ENCODE results near the gene THAP9.

DNA sequence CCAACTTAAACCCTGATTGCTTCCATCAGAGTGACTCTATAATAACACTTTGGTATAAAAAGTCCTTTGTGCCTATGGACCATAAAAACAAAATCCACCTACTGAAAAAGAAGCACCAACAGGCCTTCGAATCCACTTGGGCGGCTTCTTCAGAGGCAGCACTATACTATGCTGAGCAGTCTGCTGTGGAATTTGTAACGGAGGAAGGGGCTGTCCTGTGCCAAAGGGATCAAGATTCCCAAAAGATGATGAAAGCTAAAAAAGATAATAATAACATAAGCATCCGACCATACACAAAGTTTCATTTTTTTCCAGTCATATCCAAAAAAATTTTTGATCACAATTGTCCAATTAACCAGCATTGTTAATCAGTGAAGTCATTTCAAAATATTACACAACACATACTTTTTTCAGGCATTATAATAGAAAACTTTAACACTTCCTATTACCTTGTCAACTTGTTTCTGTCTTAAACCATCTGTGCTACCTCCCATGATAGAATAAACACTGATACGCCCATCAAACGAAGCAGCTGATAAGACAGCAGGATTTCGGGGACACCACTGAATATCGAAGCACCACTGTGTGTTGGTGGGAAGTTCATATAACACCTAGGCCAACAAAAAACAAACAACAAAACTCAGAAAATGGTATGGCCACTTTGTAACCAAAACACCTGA lies 33.7 kb upstream of the THAP9 start:
- TF ChIP-seq YY1 (IDR thresholded peaks at IDR 0.05; ENCODE audit: low read depth) (no peak), TCF12 (IDR thresholded peaks at IDR 0.05; ENCODE audit: low read depth) (no peak), EP300 (IDR thresholded peaks at IDR 0.05; ENCODE audit: borderline replicate concordance) (no peak), TAF1 (IDR thresholded peaks at IDR 0.05; ENCODE audit: low read depth) (no peak), TEAD4 (IDR thresholded peaks at IDR 0.05) (no peak), CREB1 (IDR thresholded peaks at IDR 0.05; ENCODE audit: low read depth) (no peak), CEBPB (IDR thresholded peaks at IDR 0.05) (no peak), RAD21 (IDR thresholded peaks at IDR 0.05; ENCODE audit: low read depth) (no peak), NFIC (IDR thresholded peaks at IDR 0.05) (no peak), ZBTB7A (IDR thresholded peaks at IDR 0.05; ENCODE audit: low read depth) (no peak)
- TF ChIP-seq, protein P1, sequence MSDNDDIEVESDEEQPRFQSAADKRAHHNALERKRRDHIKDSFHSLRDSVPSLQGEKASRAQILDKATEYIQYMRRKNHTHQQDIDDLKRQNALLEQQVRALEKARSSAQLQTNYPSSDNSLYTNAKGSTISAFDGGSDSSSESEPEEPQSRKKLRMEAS (IDR thresholded peaks at IDR 0.05) = no peak
- TF ChIP-seq, protein P2, sequence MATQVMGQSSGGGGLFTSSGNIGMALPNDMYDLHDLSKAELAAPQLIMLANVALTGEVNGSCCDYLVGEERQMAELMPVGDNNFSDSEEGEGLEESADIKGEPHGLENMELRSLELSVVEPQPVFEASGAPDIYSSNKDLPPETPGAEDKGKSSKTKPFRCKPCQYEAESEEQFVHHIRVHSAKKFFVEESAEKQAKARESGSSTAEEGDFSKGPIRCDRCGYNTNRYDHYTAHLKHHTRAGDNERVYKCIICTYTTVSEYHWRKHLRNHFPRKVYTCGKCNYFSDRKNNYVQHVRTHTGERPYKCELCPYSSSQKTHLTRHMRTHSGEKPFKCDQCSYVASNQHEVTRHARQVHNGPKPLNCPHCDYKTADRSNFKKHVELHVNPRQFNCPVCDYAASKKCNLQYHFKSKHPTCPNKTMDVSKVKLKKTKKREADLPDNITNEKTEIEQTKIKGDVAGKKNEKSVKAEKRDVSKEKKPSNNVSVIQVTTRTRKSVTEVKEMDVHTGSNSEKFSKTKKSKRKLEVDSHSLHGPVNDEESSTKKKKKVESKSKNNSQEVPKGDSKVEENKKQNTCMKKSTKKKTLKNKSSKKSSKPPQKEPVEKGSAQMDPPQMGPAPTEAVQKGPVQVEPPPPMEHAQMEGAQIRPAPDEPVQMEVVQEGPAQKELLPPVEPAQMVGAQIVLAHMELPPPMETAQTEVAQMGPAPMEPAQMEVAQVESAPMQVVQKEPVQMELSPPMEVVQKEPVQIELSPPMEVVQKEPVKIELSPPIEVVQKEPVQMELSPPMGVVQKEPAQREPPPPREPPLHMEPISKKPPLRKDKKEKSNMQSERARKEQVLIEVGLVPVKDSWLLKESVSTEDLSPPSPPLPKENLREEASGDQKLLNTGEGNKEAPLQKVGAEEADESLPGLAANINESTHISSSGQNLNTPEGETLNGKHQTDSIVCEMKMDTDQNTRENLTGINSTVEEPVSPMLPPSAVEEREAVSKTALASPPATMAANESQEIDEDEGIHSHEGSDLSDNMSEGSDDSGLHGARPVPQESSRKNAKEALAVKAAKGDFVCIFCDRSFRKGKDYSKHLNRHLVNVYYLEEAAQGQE (IDR thresholded peaks at IDR 0.05; ENCODE audit: low read depth) = no peak
